Measurements from ENCODE around the gene ADAMTS12.

Gene ADAMTS12

GRCh38 chr5:33795496-33795895 lies 96.3 kb downstream of the ADAMTS12 start:
- no peak for DNase-seq

DNA sequence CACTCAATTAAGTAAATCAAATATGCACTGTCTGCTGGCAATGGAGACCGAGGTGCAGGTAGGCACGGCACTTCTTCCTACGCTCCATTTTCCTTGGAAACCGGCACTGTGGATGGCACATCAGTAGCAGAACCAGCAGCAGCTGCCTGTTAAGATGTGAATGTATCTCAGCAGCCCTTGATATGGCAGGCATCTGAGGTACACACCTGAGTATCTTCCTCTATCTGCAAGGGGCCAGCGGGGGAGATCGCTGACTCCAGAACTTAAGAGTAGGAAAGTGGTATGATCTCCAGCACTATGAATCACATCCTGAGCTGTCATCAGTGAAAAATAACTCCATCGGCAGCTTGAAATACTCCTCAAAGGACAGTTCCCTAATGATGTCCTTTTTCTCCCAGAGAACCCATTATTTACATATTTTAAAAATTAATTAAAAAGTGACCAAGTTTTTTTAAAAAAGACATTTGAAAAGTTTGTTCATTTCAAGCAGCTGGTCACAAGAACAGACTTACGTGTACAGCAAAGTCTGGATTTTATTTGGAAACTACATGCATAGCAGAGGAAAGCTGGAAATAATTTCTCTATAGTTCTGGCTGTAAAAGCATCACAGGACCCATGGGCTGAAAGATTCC lies 97.1 kb downstream of the ADAMTS12 start:
- no peak for DNase-seq

DNA sequence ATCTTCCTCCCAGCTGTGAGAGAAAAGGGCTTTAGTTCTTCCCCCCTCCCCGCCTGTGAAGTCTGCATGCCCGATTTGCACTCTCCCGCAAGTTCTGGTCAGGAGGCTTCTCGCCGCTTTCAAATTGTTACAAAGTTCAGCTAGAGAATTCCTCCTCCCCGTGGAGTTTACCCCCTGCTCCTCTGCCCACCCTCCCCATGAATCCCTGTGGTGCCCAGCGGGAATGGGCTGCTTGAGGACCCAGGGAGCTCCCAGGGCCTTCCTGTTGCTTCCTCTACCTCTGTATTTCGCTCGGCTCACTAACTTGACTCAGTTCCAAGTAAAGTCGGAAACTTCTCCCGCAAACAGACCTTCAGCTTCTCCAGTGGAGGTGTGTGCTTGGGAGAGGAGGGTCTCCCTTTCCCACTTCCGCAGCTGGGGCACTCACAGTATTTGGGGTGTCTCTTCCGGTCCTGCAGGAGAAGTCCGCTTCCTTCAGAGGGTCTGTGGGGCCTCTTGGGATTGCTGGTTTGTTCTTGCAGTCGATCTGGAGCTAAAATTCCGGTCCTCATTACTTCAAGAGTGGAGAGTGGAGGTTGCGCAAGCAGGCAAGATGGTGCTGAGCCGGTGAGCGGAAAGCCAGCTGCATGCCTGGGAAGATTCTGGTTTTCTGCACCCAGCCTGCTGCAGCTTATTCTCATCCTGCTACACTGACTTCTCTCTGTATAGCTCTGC lies 97.8 kb downstream of the ADAMTS12 start:
- no peak for DNase-seq

GRCh38 chr5:33793276-33793675 lies 98.5 kb downstream of the ADAMTS12 start:
- DNase-seq = no peak

DNA sequence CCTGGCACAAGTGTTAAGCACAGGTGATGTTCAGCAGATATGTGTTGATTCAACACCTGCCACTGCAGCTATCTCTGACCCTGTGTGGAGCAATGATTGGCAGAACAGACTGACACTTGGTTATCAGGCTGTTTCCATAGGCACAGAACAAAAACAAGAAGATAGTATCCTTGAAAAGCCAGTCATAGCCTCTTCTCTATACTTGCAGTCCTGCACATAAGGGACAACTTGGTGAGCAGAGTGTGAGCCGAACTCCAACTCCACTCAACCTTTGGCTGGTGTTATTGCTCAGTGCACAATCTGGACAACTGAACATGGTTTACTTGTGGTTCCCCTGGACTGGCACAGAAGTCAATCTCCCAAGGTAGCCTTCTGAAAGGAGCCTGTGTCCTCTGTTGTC lies 99.2 kb downstream of the ADAMTS12 start:
- DNase-seq = no peak

GRCh38 chr5:33789567-33789957 lies 102.2 kb downstream of the ADAMTS12 start:
- no peak for DNase-seq

- no peak for DNase-seq
These were observed 102.7 kb downstream of the ADAMTS12 start for GRCh38 chr5:33788922-33789566.

GRCh38 chr5:33785571-33785970 lies 106.2 kb downstream of the ADAMTS12 start:
- DNase-seq = no peak

GRCh38 chr5:33781286-33781685 lies 110.5 kb downstream of the ADAMTS12 start:
- DNase-seq = no peak

- DNase-seq = no peak
These were observed 115.6 kb downstream of the ADAMTS12 start for GRCh38 chr5:33776151-33776660.

GRCh38 chr5:33774341-33774740 lies 117.4 kb downstream of the ADAMTS12 start:
- no peak for DNase-seq

GRCh38 chr5:33772380-33772897 lies 119.4 kb downstream of the ADAMTS12 start:
- no peak for DNase-seq

GRCh38 chr5:33769968-33770367 lies 121.8 kb downstream of the ADAMTS12 start:
- no peak for DNase-seq

DNA sequence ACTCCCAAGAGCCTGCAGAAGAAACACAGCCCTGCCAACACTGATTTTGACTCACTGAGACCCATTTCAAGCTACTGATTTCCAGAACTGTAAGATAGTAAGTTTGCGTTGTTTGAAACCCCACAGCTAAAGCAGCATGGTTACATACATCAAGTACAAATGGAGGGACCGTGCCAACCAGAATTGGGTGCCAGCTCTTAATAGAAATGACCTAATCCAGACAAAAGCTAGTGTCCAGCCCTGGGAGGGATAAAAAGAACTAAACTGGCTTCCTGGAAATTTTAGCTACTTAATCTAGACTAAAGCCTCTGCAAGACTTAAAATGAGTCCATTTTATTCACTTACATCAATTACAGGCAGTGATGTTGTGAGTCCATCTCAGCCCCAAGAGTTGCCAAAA lies 122.6 kb downstream of the ADAMTS12 start:
- DNase-seq = no peak

- DNase-seq = no peak
These were observed 125.8 kb downstream of the ADAMTS12 start for GRCh38 chr5:33766023-33766422.

- no peak for DNase-seq
These were observed 127.0 kb downstream of the ADAMTS12 start for GRCh38 chr5:33764786-33765185.

DNA sequence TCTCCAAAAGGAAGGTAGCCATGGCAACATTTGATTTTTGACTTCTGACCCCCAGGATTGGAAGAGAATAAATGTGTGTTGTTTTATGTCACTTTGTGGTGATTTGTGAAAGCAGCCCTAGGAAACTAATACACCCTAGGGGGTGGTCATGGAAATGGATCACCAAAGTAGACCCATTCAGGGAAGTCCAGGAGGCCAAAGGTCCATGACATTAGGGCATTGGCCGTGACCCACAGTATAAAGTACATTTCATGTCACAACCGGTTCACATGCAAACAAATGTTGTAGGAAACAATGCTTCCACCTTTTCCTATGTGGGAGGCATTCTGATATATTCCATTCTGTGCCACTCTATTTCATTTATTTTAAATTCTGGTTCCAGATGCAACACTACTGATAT lies 128.4 kb downstream of the ADAMTS12 start:
- no peak for DNase-seq

GRCh38 chr5:33762859-33763258 lies 128.9 kb downstream of the ADAMTS12 start:
- no peak for DNase-seq

- DNase-seq = no peak
These were observed 130.7 kb downstream of the ADAMTS12 start for GRCh38 chr5:33761139-33761538.

DNA sequence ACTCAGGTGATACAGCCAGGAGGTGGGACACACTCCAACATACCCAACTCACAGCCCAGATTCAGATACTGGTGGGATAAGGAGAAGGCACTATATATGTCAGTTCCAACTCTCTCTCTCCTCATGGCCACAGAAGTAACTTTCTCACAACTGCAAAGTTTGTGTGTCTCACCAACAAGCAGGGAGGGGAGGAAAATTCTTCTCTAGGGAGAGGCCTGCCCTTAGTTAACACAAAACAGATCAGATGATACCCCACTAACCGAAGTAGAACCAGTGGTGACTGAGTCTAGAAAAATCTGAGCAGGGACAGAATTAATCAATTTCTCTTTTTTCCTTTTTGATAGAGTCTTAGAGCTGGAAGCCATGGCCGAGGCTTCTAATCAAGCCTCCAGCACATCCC lies 133.1 kb downstream of the ADAMTS12 start:
- DNase-seq = no peak

- DNase-seq = no peak
These were observed 135.3 kb downstream of the ADAMTS12 start for GRCh38 chr5:33756491-33756890.

- DNase-seq = no peak
These were observed 136.6 kb downstream of the ADAMTS12 start for GRCh38 chr5:33755231-33755630.

DNA sequence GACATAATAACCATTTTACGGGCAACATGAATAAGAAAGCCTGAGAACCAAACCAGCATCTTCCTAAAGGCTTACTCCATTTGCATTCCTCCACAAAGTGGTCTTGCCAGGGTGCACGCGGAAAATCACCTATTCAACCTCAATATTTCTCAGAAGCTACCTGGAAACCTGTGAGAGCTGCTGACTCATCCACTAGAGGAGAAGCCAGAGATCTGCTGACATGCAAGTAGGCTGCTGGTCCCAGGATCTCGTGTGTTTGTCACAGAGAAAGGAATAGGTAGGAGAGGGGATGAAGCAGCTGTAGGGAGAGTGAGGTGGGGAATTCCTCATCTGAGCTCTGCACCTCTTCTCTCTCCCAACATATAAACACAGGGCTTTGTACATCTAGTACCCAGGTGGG lies 138.1 kb downstream of the ADAMTS12 start:
- no peak for DNase-seq

DNA sequence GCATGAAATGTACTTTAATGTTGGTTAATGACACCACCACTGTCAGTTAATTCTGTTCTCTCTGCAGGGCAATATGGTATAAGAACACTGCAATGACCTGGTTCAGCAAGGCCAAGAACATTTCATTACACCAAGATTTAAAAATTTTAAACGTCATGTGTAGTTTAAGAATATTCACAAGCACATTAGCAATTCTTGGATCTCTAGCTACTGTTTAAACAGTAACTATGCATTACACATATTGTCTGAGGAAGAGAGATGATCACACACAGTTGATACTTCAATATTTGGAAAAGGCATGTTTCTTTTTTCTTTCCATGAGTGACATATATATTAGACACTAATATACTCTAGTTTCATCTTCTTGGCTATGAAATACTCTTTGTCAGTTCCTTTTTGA lies 143.0 kb downstream of the ADAMTS12 start:
- DNase-seq = no peak

All from NCI-H82 (cell line).